ENCODE data around the gene ABHD15.
A peak's percentile ranks its signal among the peaks of the same experiment; 100 is the strongest.

ABHD15 gene

DNA sequence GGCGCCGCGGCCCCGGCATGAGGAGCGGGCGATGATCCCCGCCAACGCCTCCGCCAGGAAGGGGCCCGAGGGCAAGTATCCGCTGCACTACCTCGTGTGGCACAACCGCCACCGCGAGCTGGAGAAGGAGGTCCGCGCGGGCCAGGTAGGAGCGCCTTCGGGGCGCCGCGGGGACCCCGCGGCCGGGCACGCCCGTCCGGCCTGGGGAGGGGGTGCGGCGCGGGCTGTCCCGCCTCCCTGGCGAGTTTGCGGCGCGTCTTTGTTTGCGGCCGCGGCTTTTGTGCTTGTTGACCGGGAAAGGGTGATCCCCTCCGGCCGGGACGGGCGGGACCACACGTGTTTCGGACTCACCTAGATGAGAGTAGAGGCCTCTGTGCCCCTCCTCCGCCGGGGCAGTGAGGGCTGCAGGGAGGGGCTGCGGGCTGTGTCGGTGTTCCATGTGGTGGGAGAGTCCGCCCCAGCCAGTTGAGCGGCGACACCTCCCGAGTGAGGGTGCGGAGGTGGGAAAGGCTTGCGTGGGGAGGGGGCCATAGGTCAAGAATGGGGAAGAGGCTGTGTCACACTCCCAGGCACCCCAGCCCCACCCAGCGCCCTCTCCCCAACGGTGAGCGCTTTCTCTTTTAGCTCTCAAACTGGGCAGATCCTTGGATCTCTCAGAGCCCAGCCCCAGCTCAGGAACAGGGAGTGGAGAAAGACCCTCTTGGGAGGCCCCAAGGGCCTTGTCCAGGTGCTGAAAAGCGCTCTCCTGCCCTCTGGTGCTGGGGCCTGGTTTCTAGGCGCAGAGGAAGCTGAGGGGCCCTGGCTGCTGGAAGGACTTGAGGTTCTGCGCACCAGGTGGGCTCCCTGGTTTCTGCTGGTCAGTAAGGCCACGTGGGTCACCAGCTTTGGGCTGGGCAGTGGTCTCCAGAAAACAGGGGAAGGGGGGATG, 27.0 kb upstream of the ABHD15 start:
- H3K27me3 ChIP-seq (ENCODE audit: control insufficient read depth, low read length), result no peaks in the 10 kb centered on the region
- TF ChIP-seq, protein P1, sequence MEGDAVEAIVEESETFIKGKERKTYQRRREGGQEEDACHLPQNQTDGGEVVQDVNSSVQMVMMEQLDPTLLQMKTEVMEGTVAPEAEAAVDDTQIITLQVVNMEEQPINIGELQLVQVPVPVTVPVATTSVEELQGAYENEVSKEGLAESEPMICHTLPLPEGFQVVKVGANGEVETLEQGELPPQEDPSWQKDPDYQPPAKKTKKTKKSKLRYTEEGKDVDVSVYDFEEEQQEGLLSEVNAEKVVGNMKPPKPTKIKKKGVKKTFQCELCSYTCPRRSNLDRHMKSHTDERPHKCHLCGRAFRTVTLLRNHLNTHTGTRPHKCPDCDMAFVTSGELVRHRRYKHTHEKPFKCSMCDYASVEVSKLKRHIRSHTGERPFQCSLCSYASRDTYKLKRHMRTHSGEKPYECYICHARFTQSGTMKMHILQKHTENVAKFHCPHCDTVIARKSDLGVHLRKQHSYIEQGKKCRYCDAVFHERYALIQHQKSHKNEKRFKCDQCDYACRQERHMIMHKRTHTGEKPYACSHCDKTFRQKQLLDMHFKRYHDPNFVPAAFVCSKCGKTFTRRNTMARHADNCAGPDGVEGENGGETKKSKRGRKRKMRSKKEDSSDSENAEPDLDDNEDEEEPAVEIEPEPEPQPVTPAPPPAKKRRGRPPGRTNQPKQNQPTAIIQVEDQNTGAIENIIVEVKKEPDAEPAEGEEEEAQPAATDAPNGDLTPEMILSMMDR (IDR thresholded peaks at IDR 0.05; ENCODE audit: low read depth, low read length, poor library complexity, severe bottlenecking), result peak; percentile 25
- no peak for TF ChIP-seq EZH2phosphoT487 (IDR thresholded peaks at IDR 0.05; ENCODE audit: borderline replicate concordance, low read length)
- H3K36me3 ChIP-seq (ENCODE audit: control insufficient read depth, low read length), result no peaks in the 10 kb centered on the region
- H3K9me2 ChIP-seq (replicated peaks; ENCODE audit: control insufficient read depth, low read length), result no peaks in the 10 kb centered on the region
- peaks cover 13% of the 10 kb centered on the region for H3F3A ChIP-seq (ENCODE audit: control insufficient read depth, insufficient read depth)
- H3K4me2 ChIP-seq (ENCODE audit: low read length), result peak overlapping the region; percentile 95
- no peaks in the 10 kb centered on the region for H3K9me3 ChIP-seq (ENCODE audit: control insufficient read depth, insufficient read depth, low read length)
- peaks cover 51% of the 10 kb centered on the region for H3K79me2 ChIP-seq (ENCODE audit: control insufficient read depth, low read length)
- H3K27ac ChIP-seq (ENCODE audit: low read depth, low read length), result no peak overlapping the region
- no peaks in the 10 kb centered on the region for H4K20me1 ChIP-seq (ENCODE audit: control insufficient read depth, insufficient read depth, low read depth, low read length)
- peaks cover 47% of the 10 kb centered on the region for H3K4me1 ChIP-seq (ENCODE audit: control insufficient read depth, low read length)
- peak overlapping the region; percentile 88 for H3K4me3 ChIP-seq (ENCODE audit: low read length)

DNA sequence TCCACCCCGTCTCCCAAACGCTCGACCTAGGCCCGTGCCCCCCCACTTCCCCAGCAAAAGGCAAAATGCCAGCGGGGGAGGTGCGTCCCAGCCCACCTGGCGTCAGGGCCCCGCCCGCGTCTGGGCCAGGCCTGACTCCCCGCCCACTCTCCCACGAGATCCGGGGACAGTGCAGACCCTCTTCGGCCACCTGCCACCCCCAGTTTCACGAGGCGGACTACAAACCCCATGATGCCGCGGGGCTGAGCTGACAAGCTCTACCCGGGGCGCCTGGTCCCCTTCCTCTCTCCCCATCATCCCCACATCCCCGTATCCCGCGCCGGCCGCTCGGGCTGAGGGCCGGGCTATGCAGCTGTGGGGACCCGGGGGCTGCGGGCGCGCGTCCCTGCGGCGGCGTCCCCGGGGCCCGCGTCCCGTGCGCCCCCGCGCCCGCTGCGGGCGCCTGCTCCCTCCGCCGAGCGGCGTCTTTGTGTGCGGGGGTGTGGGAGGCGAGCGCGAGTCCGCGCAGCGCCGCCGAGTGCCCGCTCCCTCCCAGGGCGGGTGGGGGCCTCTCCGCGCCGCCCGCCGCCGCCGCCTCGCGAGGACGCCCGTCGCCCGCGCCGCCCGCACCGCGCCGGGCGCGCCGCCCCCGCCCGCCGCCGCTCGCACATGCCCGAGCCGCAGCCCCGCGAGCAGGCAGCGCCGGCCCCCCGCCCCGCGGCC, 26.2 kb upstream of the ABHD15 start, which contains the start of gene ANKRD13B:
Gene ANKRD13B (plus strand): TSS at position 283 of the 702 bp plus-strand sequence. CDS start 490 bp downstream, outside the sequence.
- Histone ChIP-seq H3K4me1 (ENCODE audit: control insufficient read depth, low read length) (peaks cover 50% of the 10 kb centered on the region), H3K27ac (ENCODE audit: low read depth, low read length) (peak within 1 kb of the TSS; percentile 23), H3K9me3 (ENCODE audit: control insufficient read depth, insufficient read depth, low read length) (no peaks in the 10 kb centered on the region), H3K79me2 (ENCODE audit: control insufficient read depth, low read length) (peaks cover 58% of the 10 kb centered on the region), H4K20me1 (ENCODE audit: control insufficient read depth, insufficient read depth, low read depth, low read length) (0 out of 2 replicates have a peak, but pooled peaks cover 6% of the 10 kb centered on the region), H3K36me3 (ENCODE audit: control insufficient read depth, low read length) (0 out of 2 replicates have a peak, but pooled peaks cover 6% of the 10 kb centered on the region), H3K4me3 (ENCODE audit: low read length) (peak within 1 kb of the TSS; percentile 88), H3K4me2 (ENCODE audit: low read length) (peak within 1 kb of the TSS; percentile 95), H3F3A (ENCODE audit: control insufficient read depth, insufficient read depth) (peaks cover 13% of the 10 kb centered on the region), H3K27me3 (ENCODE audit: control insufficient read depth, low read length) (no peaks in the 10 kb centered on the region), H3K9me2 (replicated peaks; ENCODE audit: control insufficient read depth, low read length) (no peaks in the 10 kb centered on the region)
- TF ChIP-seq, protein P1 (IDR thresholded peaks at IDR 0.05; ENCODE audit: low read depth, low read length, poor library complexity, severe bottlenecking), result no peak
- TF ChIP-seq EZH2phosphoT487 (IDR thresholded peaks at IDR 0.05; ENCODE audit: borderline replicate concordance, low read length), result no peak

DNA sequence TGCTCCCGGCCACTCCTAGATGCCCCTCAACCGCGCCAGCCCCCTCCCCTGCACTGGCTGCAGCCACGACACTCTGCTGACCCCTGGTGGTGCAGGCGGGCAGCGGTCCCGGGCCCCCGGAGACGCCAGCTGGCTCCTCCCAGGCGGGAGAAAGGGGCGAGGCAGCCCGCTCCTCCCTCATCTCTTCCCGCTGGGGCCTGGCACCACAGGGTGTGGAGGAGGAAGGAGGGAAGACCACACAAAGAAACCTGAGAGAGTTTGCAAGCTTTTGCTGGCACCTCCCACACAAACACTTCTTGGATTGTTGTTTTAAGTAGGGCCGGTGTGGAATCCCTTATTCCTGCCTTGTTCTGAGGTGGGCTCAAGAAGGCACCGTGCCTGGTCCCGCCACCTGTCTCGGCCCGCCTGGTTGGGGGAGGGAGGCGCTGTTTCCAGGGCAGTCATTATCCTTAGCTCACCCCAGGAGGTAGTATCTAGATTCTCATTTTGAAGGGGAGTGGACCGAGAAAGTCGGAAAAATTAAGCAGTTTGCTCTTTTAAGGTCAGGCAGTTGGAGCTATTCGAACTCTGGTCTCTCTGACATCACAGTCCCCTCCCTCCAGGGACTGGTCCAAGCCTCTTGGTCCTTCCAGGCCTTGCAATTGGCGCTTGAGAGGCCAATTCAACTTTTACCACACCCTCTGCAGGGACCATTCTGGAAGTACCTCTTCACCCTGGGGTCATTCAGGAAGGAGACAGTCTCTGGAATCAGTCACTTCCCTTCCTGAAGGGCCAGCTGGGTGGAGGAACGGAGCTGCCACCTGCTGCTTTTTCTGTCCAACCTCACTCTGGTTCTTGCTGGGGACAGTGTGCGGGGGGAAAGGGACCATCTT, 25.1 kb upstream of the ABHD15 start:
- Histone ChIP-seq H3K4me3 (ENCODE audit: low read length) (peak overlapping the region; percentile 74), H3K27ac (ENCODE audit: low read depth, low read length) (peak overlapping the region; percentile 59), H3K9me3 (ENCODE audit: control insufficient read depth, insufficient read depth, low read length) (no peaks in the 10 kb centered on the region), H3K4me2 (ENCODE audit: low read length) (peak overlapping the region; percentile 94), H3K27me3 (ENCODE audit: control insufficient read depth, low read length) (no peaks in the 10 kb centered on the region), H3K36me3 (ENCODE audit: control insufficient read depth, low read length) (0 out of 2 replicates have a peak, but pooled peaks cover 6% of the 10 kb centered on the region), H3K9me2 (replicated peaks; ENCODE audit: control insufficient read depth, low read length) (no peaks in the 10 kb centered on the region), H3K4me1 (ENCODE audit: control insufficient read depth, low read length) (peaks cover 60% of the 10 kb centered on the region), H4K20me1 (ENCODE audit: control insufficient read depth, insufficient read depth, low read depth, low read length) (0 out of 2 replicates have a peak, but pooled peaks cover 9% of the 10 kb centered on the region), H3K79me2 (ENCODE audit: control insufficient read depth, low read length) (peaks cover 63% of the 10 kb centered on the region), H3F3A (ENCODE audit: control insufficient read depth, insufficient read depth) (peaks cover 13% of the 10 kb centered on the region)
- TF ChIP-seq, protein P1 (IDR thresholded peaks at IDR 0.05; ENCODE audit: low read depth, low read length, poor library complexity, severe bottlenecking), result peak; percentile 97
- no peak for TF ChIP-seq EZH2phosphoT487 (IDR thresholded peaks at IDR 0.05; ENCODE audit: borderline replicate concordance, low read length)

All from DOHH2 (cell line).